ENCODE measurements around the gene ATG9B. TPM values are rescaled to one million over a fixed set of nuclear protein-coding genes. Genes with fewer than 3 reads are reported as not detected.

Gene ATG9B
- total RNA-seq, 1 experiment from 2014 or later = 2.1 TPM

DNA sequence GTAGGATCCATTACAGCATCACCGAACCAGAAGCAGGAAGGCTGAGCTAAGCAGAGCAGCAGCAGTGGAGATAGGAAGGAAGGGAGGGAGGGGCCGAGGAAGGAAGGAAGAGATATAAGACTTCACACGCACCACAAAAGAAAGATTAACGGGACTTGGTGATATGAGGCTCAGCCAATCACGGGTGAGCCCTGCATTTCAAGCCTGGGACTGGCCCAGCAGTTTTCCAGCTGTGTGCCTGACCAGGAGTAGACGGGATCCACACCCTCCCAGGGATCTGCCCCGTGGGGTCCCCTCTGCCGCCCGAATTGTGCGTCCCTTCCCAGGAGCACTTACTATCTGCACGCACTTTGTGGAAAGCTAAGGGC is 16.2 kb downstream of the ATG9B start:
- ATAC-seq (no peak), DNase-seq (ENCODE audit: low read depth, low spot score) (no peak)
- ChIA-PET CTCF (interaction anchor here (1.0 to 5.4 kb wide), 11 partner anchors 9 to 132 kb away, joined by 3 to 59 read pairs (median 6); partner anchors contain the start of gene ABCB8), POLR2A (interaction anchor here (0.7 to 1.2 kb wide), 3 partner anchors 16 to 131 kb away, joined by 3 to 4 read pairs (median 3); partner anchors contain the start of gene ATG9B), RAD21 (ENCODE audit: low non-redundant PET in 1 of 2, low total read pairs in 2 of 2, uncharacterized antibody in 2 of 2, unreplicated experiment in 2 of 2) (interaction anchor here in 1 of 2 experiments (0.9 kb wide), 1 partner anchor 42 kb away, joined by 3 read pairs; no protein-coding TSS in a partner anchor)
- Histone ChIP-seq H3K9ac (ENCODE audit: low read length) (peak overlapping the region; percentile 81), H2AFZ (ENCODE audit: low read depth, low read length, poor library complexity, severe bottlenecking) (peak overlapping the region; percentile 75), H3K4me1 (ENCODE audit: control insufficient read depth in 1 of 2, insufficient read depth in 2 of 2, low read length in 2 of 2) (peaks cover 16 to 50% of the 10 kb centered on the region in 2 experiments; a peak in 3 of 4 replicates), H3K27me3 (ENCODE audit: insufficient read depth, low read length) (no peaks in the 10 kb centered on the region), H3K4me2 (ENCODE audit: low read length) (peak overlapping the region; percentile 94), H3K36me3 (ENCODE audit: control insufficient read depth in 1 of 2, insufficient read depth in 2 of 2, low read length in 2 of 2) (no peaks in the 10 kb centered on the region), H3K9me2 (ENCODE audit: insufficient read depth) (no peaks in the 10 kb centered on the region), H3K79me2 (ENCODE audit: insufficient read depth, low read length) (peaks cover 4% of the 10 kb centered on the region; the same call in 1 of the 2 replicates), H4K20me1 (ENCODE audit: insufficient read depth) (no peaks in the 10 kb centered on the region), H3K9me3 (ENCODE audit: control insufficient read depth in 1 of 2, insufficient read depth in 1 of 2, low read depth in 1 of 2, low read length in 2 of 2) (no peaks in the 10 kb centered on the region), H3K4me3 (replicated peaks in 1 of 2; ENCODE audit: low read depth in 1 of 2, low read length in 2 of 2) (peak overlapping the region; percentile 72 to 73), H3K27ac (ENCODE audit: low read depth, low read length) (peak overlapping the region; percentile 29)
- no TSS peak for BruUV-seq (replicated peaks)
- TF ChIP-seq POLR2A (IDR thresholded peaks at IDR 0.05; ENCODE audit: borderline replicate concordance, extremely low read depth, insufficient read depth, insufficient read length) (no peak), CBX3 (IDR thresholded peaks at IDR 0.05; ENCODE audit: low read depth) (no peak), EGR1 (IDR thresholded peaks at IDR 0.05; ENCODE audit: low read depth) (no peak), EZH2 (IDR thresholded peaks at IDR 0.05) (no peak), ZBTB33 (IDR thresholded peaks at IDR 0.05; ENCODE audit: extremely low read depth, insufficient replicate concordance, low read length) (no peak), TCF7L2 (IDR thresholded peaks at IDR 0.05; ENCODE audit: borderline replicate concordance, extremely low read depth, insufficient read depth, insufficient read length) (no peak), FOSL1 (IDR thresholded peaks at IDR 0.05; ENCODE audit: low read depth) (no peak), CTCF (IDR thresholded peaks at IDR 0.05 in 2 of 3, conservative IDR thresholded peaks at IDR 0.05 in 1 of 3; ENCODE audit: borderline replicate concordance in 1 of 3, insufficient read depth in 1 of 3, low read depth in 2 of 3, low read length in 2 of 3) (no peak), SRF (IDR thresholded peaks at IDR 0.05; ENCODE audit: low read depth) (no peak), ELF1 (IDR thresholded peaks at IDR 0.05; ENCODE audit: borderline replicate concordance, low read depth) (no peak)
- intact Hi-C loops (cut with micrococcal nuclease) = loop anchor here (1.0 kb wide), 1 partner anchor 30 kb away; the partner anchor contains the start of gene KCNH2
